HG03108 (cell line): Measurements from ENCODE around the gene ANKRA2.

ENCODE experiments used
- ATAC-seq: cut with Tn5 transposase; IDR thresholded peaks from one replicate; pipeline ENCODE4 v1.9.1; 2021; ENCODE audit warnings: moderate library complexity; ENCODE audit not compliant: unreplicated experiment

ANKRA2 gene, protein sequence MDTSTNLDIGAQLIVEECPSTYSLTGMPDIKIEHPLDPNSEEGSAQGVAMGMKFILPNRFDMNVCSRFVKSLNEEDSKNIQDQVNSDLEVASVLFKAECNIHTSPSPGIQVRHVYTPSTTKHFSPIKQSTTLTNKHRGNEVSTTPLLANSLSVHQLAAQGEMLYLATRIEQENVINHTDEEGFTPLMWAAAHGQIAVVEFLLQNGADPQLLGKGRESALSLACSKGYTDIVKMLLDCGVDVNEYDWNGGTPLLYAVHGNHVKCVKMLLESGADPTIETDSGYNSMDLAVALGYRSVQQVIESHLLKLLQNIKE

DNA sequence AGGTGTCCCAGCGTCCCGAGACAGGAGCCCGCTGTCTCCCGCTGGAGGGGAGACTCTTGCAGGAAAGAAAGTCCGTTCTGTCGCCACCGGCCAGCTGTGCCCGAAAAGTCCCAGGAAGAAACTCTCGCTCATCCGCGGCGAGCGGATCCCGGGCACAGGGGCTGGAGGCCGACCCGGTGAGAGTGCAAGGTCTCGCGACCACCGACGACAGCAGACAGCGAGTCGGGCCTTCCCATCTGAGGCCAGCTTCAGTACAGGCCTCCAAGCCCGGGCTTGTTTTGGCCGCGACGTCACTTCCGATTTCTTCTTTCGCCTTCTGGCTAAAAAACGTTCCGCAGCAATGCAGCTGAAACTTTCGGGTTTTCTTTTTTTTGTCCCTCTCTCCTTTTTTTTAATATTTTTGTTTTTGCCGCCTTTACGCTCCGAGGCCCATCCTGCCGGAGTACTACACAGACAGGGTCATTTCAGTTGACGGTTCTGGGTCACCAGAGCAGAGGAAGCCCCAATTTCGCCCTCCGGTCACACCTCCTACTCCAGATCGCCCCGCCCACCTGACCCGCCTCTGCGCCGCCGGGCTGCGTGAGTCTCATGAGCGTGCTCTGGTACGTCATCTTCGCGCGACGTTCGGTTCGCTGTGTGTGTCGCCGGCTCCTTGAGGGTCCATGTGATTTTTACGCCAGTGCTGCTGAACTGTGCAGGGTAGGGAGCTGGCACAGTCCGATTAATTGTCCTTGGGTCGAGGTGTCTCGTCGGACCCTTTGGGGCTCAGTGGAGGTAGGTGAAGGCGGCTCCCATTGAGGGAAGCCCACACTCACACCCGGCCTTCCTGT, at the start of gene ANKRA2, which contains the start of gene UTP15:
Gene ANKRA2, minus strand, starts transcription at position 501 of the 830 bp plus-strand sequence. CDS start 2,758 bp downstream, outside the sequence.
Gene UTP15, plus strand, starts transcription at position 605 of the 830 bp plus-strand sequence. CDS start 1,602 bp downstream, outside the sequence.
- peak; percentile 94 for ATAC-seq

DNA sequence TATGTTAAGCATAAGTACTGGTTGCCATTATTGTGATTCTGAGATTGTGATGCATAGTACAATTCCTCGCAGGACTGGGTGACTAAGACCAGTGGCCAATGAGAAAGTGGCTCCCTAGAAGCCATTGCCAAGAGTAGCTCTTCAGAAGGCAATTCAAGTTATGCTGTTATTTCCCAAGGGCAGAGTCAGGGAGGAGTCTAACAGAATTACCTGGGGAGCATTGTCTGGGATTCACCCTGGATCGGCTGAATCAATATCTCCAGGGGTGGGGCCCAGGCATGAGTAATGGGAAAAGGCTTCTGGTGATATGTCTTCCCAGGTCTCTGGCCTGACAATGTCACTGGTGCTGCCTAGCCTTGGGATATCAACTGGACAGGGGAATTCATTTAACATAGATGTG, 49.6 kb upstream of the ANKRA2 start:
- no peak for ATAC-seq

DNA sequence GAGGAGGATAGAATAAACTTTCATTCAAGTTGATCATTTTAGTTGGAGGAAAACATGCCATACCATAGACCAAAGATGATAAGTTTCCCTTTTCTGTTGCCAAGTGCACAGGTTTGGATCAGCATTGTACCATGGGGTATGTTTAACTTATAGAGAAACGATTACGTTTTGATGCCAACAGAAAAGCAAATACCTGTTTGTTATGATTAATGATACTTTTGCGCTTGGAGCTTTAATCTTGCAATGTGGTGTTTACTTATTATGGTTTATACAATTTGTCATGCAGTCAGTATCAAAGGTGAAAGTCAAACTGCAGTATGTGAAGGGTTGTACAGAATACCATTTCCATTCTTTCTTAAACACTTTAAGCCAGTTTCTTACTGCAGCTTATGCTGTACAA, 47.4 kb upstream of the ANKRA2 start:
- ATAC-seq: no peak

DNA sequence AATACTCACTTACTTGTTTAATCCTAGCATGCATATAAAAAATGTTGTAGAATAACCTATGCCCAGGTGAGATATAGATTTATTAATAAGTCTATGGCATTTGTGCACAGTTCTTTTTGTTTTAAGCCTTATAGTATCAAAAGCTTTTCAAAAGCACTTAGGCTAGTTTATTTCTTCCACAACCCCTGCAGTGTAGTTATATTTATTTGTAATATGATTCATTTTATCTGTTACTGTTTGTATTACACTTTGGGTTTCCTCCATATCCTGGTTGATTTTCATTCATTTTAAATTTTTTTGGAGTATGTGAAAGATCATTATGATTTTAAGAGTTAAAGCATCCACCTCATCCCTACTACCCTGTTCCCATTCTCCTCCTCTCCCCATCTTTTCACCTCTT, 41.8 kb upstream of the ANKRA2 start:
- ATAC-seq: no peak

DNA sequence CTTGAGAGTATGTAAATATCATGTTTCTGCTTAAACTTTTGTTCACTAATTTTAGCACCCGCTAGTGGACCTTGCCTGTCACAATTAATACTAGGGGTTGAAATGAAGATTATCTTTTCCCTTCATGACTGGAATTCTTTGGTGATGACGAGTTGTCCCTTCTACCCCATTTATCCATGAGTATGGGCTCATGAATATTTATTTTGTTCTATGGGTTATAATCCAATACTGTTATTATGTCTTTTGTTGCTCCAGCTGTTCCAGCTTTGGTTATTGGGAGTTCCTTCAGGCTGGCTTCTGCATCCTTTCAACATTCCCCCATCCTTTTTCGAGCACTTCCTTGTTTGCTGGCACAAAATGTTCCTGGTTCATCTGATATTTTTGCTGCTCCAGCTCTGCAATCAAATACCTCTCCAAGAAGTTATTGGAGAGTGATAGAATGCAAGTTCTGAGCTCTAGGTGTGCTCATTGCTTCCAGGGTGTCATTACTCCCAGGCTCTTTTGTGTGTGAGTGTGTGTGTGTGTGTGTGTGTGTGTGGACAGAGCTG, 40.8 kb upstream of the ANKRA2 start:
- ATAC-seq: no peak

DNA sequence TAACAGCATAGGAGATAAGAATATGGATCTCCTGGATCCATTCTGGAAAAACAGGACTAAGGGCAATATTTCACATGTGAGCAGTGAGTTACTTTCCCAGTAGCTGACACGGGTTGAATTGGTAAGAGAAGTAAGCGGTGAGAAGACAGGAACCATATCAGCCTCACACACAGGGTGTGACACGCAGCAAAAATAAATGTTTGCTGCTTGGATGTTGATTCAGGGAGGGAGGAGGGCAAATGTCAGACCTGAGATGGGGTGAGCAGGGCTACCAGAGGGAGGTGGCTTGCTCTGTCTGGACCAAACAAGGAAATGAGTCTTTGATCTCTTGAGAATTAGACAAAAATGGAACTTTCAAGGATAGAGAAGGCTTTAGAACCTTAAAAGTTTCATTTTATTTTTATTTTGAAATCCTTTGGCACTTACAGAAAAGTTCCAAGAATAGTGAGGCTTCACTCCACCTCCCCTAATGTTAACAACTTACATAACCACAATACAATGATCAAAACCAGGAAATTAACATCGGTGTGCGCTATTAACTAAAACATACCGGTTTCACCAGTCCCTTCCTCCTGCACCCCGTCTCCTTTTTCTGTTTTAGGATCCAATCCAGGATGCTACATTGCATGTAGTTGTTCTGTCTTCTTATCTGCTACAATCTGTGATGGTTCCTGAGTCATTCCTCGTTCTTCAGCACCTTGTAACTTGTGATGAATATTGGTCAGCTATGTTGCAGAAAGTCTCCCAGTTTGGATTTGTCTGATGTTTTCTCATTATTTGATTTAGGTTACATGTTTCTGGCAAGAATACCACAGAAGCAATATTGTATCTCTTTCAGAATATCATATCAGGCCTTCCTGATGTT, 40.0 kb upstream of the ANKRA2 start:
- ATAC-seq: no peak

DNA sequence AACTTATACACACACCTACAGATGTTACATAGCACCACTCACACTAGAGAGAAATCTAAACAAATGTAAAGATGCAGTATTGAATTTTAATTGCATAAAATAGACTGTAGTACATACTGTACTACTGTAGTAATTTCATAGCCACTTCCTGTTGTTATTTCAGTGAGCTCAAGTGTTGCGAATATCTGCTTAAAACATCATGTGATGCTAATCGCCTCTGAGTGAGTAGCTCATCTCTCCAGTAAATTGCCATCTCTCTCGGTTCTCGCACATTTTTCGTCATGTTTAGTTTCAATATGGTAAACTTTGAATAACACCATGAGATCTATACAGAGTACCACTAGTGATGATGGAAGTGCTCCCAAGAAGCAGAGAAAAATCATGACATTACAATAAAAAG, 38.6 kb upstream of the ANKRA2 start:
- no peak for ATAC-seq

DNA sequence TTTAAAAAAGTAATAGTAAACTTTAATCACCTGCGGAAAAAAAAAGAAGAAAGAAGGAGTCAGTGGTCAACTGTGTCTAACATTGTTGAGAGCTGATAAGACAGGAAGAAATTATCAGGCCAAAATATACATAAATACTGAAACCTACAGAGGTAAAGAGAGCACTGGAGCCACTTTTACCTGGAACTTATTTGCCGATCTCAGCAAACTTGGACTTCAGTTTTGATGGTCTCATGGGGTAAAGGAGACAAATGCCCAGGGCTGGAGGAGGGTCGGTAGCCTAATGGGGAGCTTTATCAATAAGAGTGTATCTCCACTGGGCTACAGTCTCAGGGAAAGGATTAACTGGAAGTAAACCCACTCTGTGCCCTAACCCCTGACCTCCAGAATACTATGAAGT, 33.9 kb upstream of the ANKRA2 start:
- no peak for ATAC-seq

DNA sequence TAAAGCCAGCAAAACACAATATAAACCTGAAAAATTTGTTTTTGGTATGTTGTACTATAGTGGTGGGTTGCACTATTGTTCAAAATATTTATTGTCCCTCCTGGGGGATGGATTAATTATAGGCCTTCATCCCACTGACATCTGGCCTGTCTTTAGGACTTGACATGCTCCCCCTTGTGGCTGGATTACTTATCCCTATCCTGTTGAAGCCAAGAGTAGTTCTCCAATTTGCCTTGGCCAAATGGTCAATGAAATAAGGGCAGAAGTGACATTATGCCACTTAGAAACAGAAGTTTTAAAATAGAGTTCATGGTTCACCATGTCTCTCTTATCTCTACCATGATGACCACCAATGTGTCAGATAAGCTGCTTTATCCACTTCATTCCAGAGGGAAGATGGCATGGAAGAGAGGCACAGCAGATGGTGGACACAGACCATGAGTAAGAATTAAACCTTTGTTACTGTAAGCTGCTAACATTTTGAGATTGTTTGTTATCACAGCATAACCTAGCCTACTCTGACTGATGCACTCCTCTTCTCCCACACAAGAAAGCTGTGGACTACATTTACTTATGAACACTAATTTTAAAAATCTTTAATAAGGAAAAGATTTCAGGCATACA, 31.4 kb upstream of the ANKRA2 start:
- no peak for ATAC-seq

DNA sequence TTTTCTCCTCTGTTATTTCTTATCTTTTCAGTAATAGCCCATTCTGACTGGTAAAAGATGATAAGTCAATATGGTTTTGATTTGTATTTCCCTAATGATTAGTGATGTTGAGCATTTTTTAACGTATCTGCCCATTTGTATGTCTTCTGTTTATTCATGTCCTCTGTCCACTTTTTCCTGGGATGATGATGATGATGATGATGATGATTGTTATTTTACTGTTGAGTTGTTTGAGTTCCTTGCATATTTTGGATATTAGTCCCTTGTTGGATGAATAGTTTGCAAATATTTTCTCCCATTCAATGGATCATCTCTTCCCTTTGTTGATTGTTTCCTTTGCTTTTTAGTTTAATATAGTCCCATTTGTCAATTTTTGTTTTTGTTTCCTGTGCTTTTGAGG, 27.1 kb upstream of the ANKRA2 start:
- ATAC-seq: no peak

DNA sequence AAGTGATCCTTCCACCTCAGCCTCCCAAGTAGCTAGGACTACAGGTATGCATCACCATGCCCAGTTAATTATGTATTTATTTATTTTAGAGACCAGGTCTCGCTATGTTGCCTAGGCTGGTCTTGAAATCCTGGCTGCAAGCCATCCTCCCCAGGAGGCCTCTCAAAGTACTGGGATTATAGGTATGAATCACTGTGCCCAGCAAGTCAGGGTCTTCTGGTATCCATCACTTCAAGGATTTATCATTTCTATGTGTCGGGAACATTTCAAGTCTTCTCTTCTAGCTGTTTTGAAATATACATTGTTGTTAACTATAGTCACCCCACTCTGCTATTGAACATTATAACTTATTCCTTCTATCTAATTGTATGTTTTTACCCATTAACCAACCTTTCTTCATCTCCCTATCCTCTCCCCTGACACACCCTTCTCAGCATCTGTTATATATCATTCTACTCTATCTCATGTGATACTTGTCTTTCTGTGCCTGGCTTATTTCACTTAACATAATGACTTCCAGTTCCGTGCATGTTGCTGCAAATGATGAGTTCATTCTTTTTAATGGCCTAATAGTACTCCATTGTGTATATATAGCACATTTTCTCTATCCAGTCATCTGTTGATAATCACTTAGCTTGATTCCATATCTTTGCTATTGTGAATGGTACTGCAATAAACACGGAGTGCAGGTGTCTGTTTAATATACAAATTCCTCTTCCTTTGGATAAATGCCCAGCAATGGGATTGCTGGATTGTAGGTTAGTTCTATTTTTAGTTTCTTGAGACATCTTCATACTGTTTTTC, 26.5 kb upstream of the ANKRA2 start:
- no peak for ATAC-seq

DNA sequence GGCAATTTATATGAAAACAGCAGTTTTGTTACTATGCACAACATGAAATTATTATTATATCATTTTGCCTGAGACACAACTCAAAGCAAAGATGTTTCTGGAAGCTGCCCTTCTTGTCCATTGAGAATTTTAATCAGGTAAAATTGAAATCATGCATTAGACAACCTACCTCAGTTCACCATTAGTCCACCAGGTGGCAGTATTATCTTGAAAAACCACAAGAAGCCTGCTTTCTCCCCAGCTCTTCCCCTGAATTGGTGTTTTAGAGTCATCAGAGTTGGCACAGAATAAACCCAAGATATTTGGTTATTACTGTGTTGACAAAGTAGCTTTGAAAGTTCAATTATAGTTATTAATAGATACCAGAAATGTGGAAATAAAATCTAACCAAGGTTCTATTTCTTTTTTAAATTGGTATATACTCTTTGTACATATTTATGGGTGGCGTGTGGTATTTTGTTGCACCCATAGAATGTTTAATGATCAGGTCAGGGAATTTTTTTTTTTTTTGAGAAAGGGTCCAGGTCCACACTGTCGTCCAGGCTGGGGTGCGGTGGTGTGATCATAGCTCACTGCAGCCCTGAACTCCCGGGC, 25.8 kb upstream of the ANKRA2 start:
- ATAC-seq: no peak

DNA sequence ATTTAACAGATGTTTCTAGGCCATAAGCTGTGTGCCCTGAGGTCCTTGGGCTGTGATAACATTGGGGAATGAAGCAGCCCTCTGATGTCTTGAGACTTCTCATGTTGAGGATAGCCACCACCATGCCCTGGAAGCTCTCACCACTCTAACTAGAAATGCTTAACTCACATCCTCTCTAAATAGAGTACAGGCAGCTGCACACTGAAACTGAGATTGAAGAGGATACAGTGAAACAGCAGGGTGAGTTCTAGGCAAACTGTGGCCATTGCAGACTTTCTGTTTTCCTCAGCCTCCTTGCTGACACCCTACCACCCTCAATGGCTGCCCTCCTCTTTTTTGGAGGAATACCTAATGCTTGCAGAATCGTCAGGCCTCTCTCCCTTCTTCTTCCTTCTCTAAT, 22.5 kb upstream of the ANKRA2 start:
- ATAC-seq: peak; percentile 49

DNA sequence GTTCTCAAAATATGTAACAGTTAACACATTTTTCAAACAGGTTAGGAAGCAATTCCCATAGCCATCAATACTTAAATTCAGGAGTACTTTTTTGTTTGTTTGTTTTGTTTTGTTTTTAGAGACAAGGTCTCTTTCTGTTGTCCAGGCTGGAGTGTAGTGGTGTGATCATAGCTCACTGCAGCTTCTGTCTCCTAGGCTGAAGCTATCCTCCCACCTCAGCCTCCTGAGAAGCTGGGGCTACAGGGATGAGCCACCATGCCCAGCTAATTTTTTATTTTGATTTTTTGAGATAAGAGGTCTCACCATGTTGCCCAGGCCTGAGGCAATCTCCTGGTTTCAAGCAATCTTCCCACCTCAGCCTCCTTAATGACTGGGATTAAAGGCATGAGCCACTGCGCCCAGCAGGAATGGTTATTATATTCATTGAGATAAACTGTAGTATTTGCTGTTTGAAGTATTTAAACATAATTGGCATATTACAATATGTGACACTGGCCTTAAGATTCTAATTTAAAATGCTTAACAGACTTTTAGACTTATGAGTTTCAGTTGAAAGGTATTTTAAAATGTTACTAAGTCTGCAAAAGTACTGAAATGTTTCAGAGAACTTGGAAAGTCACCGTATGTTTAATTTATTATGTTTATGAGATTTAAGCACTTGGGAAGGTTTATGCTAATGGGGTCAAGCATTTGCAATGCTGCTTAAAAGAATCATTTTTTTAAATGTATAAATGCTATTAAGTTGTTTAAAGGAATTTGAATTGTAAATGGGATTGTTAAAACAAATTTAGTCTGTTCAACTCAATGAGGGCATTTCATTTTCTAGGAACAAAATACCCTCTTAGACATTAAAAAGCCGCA, 17.1 kb upstream of the ANKRA2 start:
- no peak for ATAC-seq

DNA sequence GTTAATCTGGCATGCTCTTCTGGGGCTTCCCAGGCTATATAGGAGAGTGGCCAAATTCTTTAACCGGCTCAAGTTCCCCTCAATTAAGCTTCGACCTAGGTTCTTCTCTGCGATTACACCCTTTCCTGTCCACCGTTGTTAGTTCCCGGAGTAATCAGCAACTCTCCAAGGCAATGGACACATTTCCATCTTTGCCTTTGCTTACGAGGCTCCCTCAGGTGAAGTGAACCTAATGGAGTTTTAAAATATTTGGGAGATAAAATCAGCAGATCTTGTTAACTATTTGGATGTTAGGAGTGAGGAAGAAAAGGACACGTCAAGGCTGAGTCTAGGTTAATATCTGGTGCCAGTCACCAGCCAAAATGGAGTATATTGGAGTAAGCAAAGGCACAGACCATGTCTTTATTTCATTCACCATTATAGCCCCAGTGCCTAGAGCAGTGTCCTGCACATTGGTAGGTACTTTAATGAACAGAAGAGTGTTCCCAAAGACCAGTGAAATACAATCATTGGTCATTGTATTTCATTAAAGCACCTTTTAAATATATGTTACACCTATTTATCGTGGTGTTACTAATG, 619 bp upstream of the ANKRA2 start:
- ATAC-seq: no peak

DNA sequence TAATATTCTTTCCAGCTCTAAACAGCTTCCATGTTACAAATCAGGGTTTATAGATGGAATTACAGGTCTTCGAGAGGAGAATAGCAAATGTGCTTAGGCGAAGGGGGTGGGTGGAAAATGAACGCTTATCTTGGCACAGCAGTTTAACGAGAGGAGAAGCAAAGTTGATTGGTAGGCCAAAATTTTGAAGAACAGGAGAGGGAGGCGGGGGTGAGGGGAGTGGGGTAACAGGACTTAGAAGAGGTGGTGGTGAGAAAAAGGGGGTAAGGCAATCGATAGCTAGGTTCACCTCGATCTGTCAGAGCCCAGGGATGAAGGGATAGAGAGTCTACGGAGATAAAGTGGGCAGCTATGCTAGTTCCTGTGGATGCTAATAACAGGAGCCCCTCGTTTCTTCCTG, 764 bp downstream of the ANKRA2 start:
- no peak for ATAC-seq

DNA sequence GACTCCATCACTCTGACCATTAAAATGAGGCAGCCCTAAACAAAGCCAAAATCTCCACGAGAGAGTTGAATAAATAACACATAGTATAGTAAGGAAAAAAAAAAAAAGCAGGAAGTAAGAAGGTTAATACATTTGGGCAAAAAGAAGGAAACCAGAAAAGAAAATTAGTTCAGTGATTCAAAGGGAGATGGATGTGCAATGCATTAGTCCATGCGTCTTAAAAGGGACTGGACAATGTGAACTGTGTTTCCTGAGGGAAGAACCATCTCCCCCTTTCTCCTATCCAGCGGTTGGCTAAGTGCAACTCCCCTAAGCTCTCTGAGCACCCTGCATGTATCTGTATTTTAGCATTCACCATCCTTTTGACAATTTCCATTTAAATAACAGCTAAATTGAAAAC, 1.4 kb downstream of the ANKRA2 start:
- ATAC-seq: no peak

DNA sequence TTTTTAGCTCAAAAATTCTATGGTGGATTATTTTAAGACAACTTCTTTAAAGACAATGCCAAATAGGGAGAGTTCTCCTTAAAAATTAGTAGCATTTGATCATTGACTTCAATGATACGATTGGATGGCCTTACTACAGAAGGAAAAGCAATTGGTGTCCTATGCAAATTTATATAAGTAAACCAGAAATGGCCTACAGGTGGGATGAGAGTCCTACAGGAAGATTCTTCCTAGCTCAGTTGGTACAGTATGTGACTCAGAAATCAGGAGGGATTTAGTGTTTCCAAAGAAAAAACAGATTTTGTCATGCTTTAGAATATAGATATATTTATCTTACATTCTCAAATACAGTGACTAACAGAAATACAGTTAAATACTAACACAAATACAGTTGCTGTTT, 6.5 kb downstream of the ANKRA2 start:
- ATAC-seq: no peak
